Stimulated activated CD4-positive, alpha-beta T cell treated with anti-CD3 and anti-CD28 coated beads, Interleukin-15, amount 100 ng/mL, for 24 hours (primary cell): ENCODE data around the gene AWAT2.

Experiments
- DNase-seq: peaks from one replicate; pipeline ENCODE4 v3.0.0-alpha.2; 2020

The AWAT2 gene

GRCh38 chrX:70049925-70050324 is at the start of gene AWAT2:
AWAT2 (minus strand) TSS chrX:70049938; CDS start chrX:70049932, 6 bp downstream.
- DNase-seq, result no peak

- DNase-seq, result peak; percentile 1
Measured at GRCh38 chrX:70096052-70096451, 46.3 kb upstream of the AWAT2 start.

GRCh38 chrX:70092247-70092646 is 42.5 kb upstream of the AWAT2 start:
- no peak for DNase-seq

DNA sequence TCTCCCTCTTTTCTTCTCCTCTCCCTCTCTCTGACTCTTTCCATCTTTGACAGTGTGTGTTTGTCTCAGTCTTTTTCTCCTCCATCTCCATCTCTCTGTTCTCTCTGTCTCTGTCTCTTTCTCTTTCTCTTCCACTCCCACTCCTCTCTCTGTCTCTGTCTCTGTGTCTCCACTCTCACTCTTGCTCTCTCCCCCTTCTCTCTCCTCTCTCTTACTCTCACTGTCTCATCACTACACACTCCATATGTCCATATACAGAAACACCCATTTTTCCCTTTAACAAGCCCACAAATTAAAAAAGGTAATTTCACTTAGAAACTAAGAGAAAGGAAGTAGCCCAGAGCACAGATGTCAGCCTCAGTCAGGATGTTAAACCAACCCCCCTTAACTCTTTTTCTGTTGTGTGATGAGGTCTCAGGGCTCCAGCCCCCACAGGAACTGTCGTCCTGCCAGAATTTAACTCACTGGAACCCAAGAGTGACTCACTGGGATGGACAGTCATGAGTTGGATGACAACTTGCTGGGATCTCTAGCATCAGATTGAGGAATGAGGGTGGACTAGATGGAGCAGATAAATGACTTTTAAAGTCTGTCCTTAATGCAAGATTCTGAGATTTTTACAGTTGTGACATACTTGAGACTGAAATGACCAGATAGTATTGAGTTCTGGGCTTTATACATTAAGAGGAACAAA is 40.0 kb upstream of the AWAT2 start:
- DNase-seq, result no peak

DNA sequence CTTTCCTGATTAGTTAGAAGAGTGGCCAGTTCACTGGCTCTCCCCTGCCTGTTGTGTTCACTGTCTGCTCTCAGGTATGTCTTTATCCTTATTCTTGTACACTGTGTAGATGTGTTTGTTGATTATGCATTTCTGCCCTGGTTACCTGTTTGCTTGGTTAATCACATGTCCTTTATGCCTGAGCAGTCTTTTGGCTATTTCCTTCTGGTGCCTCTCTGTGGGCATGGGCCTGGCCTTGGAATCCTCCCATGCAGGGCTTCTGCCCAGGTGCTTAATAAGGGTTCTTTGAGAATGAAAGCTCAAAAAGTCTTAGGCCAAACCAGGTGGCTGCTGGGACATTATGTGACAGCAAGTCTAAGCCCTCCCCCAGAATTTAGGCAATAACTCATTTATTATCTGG is 39.0 kb upstream of the AWAT2 start:
- DNase-seq, result no peak

GRCh38 chrX:70087857-70088630 is 38.3 kb upstream of the AWAT2 start:
- no peak for DNase-seq

DNA sequence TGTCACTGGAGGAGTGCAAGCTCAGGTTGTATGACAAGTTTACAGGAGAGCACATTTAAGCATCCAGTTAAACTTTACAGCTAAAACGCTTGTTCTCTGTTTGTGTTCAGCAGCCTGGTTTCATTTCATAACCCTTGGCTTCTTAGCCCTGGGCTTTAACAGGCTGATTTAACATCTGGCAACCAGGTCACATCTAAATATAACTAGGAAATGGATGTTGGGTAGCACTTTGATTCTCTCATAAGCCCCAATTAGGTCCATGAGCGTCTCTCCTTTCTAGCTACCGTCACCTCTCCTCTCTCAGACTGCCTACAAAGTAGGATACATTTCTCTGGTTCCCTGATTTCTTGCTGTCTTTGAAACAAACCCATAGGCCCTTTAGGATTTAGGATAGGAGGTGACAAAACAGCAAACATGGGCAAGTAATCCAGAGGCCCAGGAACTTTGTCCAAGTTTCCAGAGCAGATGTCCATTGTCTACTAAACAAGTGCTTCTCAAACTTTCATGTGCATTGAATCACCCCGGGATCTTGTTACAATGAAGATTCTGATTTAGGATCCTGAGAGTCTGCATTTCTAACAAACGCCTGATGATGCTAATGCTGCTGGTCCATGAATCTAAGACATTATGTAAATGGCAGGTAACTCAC is 35.0 kb upstream of the AWAT2 start:
- DNase-seq, result no peak

DNA sequence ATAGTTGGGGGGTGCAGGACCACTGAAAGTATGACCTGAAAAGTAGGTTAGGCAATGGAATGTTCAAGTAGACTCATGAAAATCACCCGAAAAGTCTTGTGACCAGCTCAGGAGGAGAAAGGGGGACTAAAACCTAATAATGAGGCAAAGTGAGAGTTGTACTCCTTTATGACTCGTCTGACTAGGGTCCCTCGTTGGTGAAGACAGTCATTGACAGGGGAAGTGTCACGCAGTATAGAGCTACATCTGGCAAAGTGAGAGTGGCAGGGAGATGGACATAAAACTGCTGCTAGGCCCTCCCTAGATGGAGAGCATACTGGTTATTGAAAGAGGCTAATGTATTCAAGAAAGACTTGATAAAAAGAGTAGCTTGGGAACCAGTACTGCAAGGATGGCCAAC is 33.0 kb upstream of the AWAT2 start:
- no peak for DNase-seq

DNA sequence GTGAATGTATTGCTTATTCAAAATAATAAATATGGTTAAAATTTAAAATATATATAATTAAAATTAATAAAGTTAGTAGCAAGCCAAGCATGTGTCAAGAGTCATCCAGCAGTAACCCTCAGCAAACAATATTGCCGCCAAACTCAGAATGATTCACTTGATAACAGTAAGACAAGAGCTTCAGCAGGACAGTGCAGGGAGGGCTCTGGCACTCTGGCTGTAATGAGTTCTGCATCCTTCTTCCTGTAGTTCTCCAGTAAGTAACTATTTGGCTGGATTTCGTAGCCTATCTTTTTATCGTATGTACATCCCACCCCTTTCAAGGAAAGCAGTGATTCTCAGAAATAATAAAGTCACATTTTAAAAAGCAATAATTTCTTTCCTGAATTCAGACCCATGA is 30.1 kb upstream of the AWAT2 start:
- DNase-seq, result no peak

DNA sequence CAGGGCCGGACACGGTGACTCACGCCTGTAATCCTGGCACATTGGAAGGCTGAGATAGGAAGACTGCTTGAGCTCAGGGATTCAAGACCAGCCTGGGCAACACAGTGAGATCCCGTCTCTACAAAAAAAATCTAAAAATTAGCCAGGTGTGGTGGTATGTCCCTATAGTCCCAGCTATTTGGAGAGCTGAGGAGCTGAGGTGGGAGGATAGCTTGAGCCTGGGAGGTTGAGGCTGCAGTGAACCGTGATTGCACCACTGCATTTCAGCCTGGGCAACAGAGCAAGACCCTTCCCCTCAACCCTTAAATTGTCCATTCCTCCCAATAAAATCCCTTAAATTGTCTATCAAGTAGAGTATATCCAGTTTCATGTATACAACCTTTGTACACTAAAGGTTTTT is 29.6 kb upstream of the AWAT2 start:
- DNase-seq, result no peak

DNA sequence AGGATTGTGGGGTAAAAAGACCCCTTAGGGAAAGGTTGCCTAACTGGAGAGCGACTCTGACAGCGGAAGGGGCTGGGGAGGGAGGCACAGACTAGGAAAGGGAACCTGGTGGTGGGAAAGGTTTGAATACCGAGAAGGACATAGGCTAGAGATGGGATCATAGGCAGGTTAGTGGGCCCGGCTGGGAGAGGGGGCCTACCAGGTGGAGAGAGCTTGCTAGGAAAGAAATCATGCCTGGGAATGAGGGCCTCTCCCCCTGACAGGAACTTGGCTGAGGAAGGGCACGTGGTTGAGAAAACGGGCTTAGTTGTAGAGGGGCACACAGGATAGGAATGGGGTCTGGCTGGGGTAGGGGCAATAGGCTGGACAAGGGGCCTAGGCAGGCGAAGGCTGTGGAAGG is 16.9 kb upstream of the AWAT2 start:
- no peak for DNase-seq

- no peak for DNase-seq
Measured at GRCh38 chrX:70062961-70063550, 13.3 kb upstream of the AWAT2 start.

- DNase-seq, result no peak
Measured at GRCh38 chrX:70062076-70062475, 12.3 kb upstream of the AWAT2 start, which contains the start of gene OTUD6A. OTUD6A (plus strand) TSS chrX:70062457; CDS start chrX:70062525, 68 bp downstream.

DNA sequence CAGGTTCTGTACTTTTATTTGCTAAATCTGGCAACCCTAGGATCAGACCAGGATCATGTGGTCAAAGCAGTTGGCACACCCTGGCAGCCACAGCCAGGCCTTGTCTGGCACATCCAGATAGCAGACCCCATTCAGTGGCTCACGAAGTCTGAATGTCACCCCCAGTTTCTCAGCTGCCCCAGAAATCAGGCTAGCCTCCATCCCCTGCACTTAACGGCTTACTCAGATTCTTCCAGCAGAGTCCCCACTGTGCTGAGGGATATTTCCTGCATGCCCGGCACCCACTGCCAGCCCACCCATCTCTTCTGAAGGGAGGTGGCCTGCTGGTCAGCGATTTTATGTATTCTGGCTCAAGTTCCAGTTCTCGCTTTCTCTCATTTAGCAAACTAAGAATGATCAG is 4.7 kb upstream of the AWAT2 start:
- DNase-seq, result no peak

GRCh38 chrX:70052895-70053615 is 3.3 kb upstream of the AWAT2 start:
- no peak for DNase-seq

GRCh38 chrX:70049406-70049805 is 332 bp downstream of the AWAT2 start:
- DNase-seq, result no peak

DNA sequence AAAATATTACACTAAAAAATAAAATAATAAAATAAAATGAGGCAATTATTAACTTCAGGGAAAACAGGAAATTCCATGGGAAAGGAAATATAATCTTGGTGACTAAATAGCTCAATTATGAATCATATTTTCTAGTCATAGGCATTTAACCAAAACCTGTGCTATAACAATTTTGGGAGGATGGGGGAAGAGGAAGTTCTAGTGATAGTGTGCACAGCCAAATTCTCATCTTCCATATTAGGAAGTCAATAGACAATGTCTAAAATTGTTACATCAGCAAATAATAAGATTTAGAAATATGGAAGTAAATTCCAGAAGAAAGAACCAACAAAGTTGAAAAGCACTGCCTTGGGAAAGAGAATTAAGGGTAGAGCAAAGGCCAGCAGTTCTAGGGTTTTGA is 2.8 kb downstream of the AWAT2 start:
- no peak for DNase-seq

DNA sequence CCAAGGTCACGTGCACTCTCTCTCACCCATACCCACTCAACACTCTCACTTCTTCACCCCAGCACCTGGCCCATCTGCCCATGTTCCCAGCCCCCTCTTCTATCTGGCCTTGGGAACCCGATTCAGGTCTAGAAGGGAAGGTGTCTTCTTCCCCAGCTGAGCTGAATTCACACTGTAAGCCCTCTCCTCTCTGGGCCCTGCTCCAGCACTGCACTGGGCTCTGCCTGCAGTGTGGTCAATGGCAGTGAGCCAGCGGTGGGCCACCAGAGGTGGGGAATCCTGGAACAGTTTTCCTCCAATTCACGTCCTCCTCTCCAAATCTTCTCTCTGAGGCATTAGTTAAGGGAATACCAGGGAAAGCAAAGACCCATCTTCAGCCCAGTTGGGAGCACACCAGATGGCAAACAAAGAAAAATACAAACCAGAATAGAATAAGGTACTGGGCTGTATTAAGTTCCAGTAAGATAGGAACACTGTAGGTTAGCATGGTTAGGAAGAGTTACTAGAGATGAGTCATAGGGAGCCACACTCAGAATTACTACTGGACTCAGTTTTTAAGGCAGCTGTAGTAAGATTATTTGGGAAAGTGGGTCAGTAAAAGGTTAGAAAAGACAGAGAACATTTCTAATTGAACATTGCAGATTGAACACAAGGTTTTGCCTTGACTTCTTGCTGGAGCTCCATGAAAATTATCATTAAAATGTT is 5.0 kb downstream of the AWAT2 start:
- DNase-seq, result no peak

DNA sequence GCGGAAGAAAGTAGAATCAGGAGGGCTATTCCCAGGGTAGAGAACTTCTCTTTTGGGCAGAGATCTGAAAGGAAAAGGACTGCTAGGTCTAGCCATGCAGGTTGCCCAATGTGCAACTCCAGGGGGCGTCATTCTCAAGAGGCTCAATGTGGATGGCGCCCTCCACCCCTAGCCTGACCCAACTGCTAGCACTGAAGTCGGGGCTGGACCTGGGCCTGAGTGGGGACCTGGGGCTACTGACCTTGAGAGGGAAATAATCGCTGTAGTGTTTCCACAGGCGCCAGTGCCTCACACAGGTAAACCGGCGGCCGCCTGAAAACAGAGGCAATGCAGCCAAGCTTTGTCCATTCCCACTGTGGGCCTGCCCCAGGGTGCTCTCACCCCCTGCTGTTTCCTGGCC is 6.1 kb downstream of the AWAT2 start:
- no peak for DNase-seq

DNA sequence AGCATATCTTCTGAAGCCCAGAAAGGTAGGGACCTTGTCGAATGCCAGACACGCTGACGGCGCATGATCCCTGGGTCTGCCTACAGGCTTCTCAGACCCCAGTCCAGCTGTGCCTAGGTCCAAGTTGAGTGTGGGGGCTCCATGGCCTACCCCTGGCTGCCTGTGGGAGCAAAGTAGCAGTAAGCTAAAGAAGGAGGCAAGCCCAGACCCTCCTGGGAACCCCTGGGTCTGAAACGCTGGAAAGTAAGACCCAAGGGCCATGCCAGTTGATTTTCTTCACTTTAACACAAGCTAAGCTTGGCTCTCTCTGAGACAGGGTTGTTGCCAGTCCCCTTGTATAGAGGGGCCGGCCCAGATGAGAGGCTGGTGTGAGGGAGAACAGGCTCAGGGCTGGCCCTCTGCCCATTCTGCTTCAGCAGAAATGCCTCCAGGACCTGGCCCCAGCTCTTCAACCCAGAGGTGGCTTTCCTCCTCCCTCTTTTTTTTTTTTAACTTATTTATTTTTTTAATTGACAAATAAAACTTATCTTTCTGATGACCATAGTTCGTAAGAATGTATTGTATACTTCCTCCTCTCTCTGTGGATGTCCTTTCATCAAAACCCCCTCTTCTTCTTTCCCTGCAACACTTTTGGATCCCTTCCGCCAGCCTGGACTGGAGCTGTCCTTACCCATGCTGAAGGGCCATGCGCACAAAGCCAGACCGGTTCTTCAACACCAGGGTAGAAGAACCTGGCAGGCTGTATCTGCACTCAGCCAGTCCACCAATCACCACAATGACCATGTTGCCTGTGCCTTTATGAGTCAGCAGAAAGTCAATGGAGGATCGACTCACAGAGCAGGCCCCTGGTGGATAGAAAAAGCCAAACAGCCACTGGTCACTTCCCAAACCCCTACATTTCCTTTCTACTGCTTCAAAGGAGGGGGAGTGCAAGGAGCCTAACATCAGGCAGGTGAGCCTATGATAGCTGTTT is 7.1 kb downstream of the AWAT2 start:
- no peak for DNase-seq

DNA sequence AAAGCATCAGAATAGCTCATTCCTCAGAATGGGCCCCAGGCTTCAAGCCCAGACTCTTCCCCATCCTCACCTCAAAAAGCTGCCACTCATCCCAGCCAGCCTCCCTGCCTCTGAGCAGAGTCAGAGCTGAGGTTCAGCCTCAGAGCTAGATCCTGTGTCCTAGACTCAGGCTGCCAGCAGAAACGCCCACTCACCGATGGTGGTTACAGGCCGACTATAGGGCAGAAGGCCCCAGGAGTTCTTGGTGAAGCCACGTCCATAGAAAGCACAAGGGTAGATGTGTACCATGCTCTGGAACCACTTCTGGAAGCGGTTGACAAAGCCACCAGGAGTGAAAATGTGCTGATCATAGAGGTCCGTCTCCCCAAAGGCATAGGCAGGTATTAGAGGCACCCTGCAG is 7.7 kb downstream of the AWAT2 start:
- no peak for DNase-seq
